Stimulated activated CD8-positive, alpha-beta memory T cell treated with anti-CD3 and anti-CD28 coated beads, Interleukin-4, amount 100 ng/mL, for 1 hour (primary cell): Measurements from ENCODE around the gene MFNG.

Experiments
- DNase-seq, 2 donors: peaks; one replicate each; pipeline ENCODE4 v3.0.0-alpha.2; 2020; ENCODE audit warnings: low read depth in 2 of 2, low spot score in 1 of 2

MFNG gene

GRCh38 chr22:37514526-37515051 lies 28.4 kb upstream of the MFNG start:
- no peak for DNase-seq

GRCh38 chr22:37511395-37512104 lies 25.4 kb upstream of the MFNG start:
- no peak for DNase-seq

- DNase-seq, result no peak
Observed at GRCh38 chr22:37510091-37510490, 23.9 kb upstream of the MFNG start.

GRCh38 chr22:37509059-37509860 lies 23.1 kb upstream of the MFNG start:
- DNase-seq, result no peak

GRCh38 chr22:37508431-37508992 lies 22.3 kb upstream of the MFNG start:
- no peak for DNase-seq

- no peak for DNase-seq
Observed at GRCh38 chr22:37507731-37508130, 21.5 kb upstream of the MFNG start.

- DNase-seq, result no peak
Observed at GRCh38 chr22:37505989-37506388, 19.8 kb upstream of the MFNG start.

- DNase-seq, result no peak
Observed at GRCh38 chr22:37505565-37505964, 19.4 kb upstream of the MFNG start.

GRCh38 chr22:37504964-37505363 lies 18.8 kb upstream of the MFNG start:
- DNase-seq, result no peak

- no peak for DNase-seq
Observed at GRCh38 chr22:37503850-37504249, 17.7 kb upstream of the MFNG start.

GRCh38 chr22:37503183-37503683 lies 17.0 kb upstream of the MFNG start:
- DNase-seq, result no peak

GRCh38 chr22:37502342-37503182 lies 16.4 kb upstream of the MFNG start:
- DNase-seq, result no peak

- DNase-seq, result no peak
Observed at GRCh38 chr22:37501610-37502341, 15.6 kb upstream of the MFNG start.

- DNase-seq, result no peak
Observed at GRCh38 chr22:37500745-37501609, 14.8 kb upstream of the MFNG start.

GRCh38 chr22:37499789-37500540 lies 13.8 kb upstream of the MFNG start:
- DNase-seq, result no peak

- DNase-seq, result no peak
Observed at GRCh38 chr22:37499027-37499707, 13.0 kb upstream of the MFNG start.

- peak in 1 of 2 donors; percentile 52 for DNase-seq
Observed at GRCh38 chr22:37498289-37498909, 12.2 kb upstream of the MFNG start.
